Inferior parietal cortex (tissue), 1 donor: ENCODE results near the gene CENPC.
"Not testable (repeated sequence)": the region's sequence is repeated elsewhere in the genome, so short reads cannot be mapped to it uniquely, and the experiment has no call there.

Experiments
- DNase-seq: peaks from one replicate; pipeline ENCODE4 v3.0.0-alpha.2; 2016; ENCODE audit errors: extremely low spot score

CENPC gene

GRCh38 chr4:67550451-67550850, 5.1 kb upstream of the CENPC start:
- DNase-seq: no peak

GRCh38 chr4:67549123-67549522, 3.8 kb upstream of the CENPC start:
- peak; percentile 25 for DNase-seq

GRCh38 chr4:67546971-67547370, 1.7 kb upstream of the CENPC start:
- peak; percentile 22 for DNase-seq

GRCh38 chr4:67546004-67546356, 677 bp upstream of the CENPC start:
- DNase-seq: peak; percentile 25

GRCh38 chr4:67542076-67542475, 3.2 kb downstream of the CENPC start:
- no peak for DNase-seq

- DNase-seq: no peak
Observed at GRCh38 chr4:67539830-67540229, 5.5 kb downstream of the CENPC start.

GRCh38 chr4:67535280-67535840, 9.9 kb downstream of the CENPC start:
- no peak for DNase-seq

GRCh38 chr4:67533112-67533511, 12.2 kb downstream of the CENPC start:
- no peak for DNase-seq

- not testable (repeated sequence) for DNase-seq
Observed at GRCh38 chr4:67532397-67532796, 12.9 kb downstream of the CENPC start.

GRCh38 chr4:67531379-67531962, 13.8 kb downstream of the CENPC start:
- no peak for DNase-seq

- not testable (repeated sequence) for DNase-seq
Observed at GRCh38 chr4:67524140-67524539, 21.2 kb downstream of the CENPC start.

- no peak for DNase-seq
Observed at GRCh38 chr4:67522851-67523671, 22.2 kb downstream of the CENPC start.

GRCh38 chr4:67522230-67522629, 23.1 kb downstream of the CENPC start:
- no peak for DNase-seq

GRCh38 chr4:67521506-67521905, 23.8 kb downstream of the CENPC start:
- DNase-seq: no peak

GRCh38 chr4:67520141-67520540, 25.2 kb downstream of the CENPC start:
- DNase-seq: no peak

GRCh38 chr4:67512501-67512900, 32.8 kb downstream of the CENPC start:
- DNase-seq: no peak

GRCh38 chr4:67500373-67500772, 44.9 kb downstream of the CENPC start:
- no peak for DNase-seq

GRCh38 chr4:67499799-67500198, 45.5 kb downstream of the CENPC start:
- no peak for DNase-seq

- no peak for DNase-seq
Observed at GRCh38 chr4:67483868-67484602, 61.3 kb downstream of the CENPC start.

- DNase-seq: no peak
Observed at GRCh38 chr4:67480810-67481209, 64.5 kb downstream of the CENPC start.

GRCh38 chr4:67475155-67475554, 70.1 kb downstream of the CENPC start:
- no peak for DNase-seq

GRCh38 chr4:67470871-67471270, 74.4 kb downstream of the CENPC start:
- DNase-seq: no peak

GRCh38 chr4:67468830-67469229, 76.5 kb downstream of the CENPC start:
- no peak for DNase-seq
